ENCODE measurements around the gene ACOT7.

The ACOT7 gene

GRCh38 chr1:6294080-6294889 is 99.3 kb downstream of the ACOT7 start:
- no peak for DNase-seq (ENCODE audit: extremely low read depth, low read depth)
- no peak for TF ChIP-seq CTCF (IDR thresholded peaks at IDR 0.05; ENCODE audit: low read depth, low read length)

- no peak for TF ChIP-seq CTCF (IDR thresholded peaks at IDR 0.05; ENCODE audit: low read depth, low read length)
- no peak for DNase-seq (ENCODE audit: extremely low read depth, low read depth)
Observed at GRCh38 chr1:6292102-6292501, 101.5 kb downstream of the ACOT7 start.

- TF ChIP-seq CTCF (IDR thresholded peaks at IDR 0.05; ENCODE audit: low read depth, low read length) = no peak
Observed at GRCh38 chr1:6288665-6289064, 104.9 kb downstream of the ACOT7 start.

GRCh38 chr1:6288026-6288425 is 105.5 kb downstream of the ACOT7 start:
- DNase-seq (ENCODE audit: extremely low read depth, low read depth) = no peak
- no peak for TF ChIP-seq CTCF (IDR thresholded peaks at IDR 0.05; ENCODE audit: low read depth, low read length)

More at GRCh38 chr1:6288665-6289064, 104.9 kb downstream of the ACOT7 start:
- no peak for DNase-seq (ENCODE audit: extremely low read depth, low read depth)

- no peak for TF ChIP-seq CTCF (IDR thresholded peaks at IDR 0.05; ENCODE audit: low read depth, low read length)
- no peak for DNase-seq (ENCODE audit: extremely low read depth, low read depth)
Observed at GRCh38 chr1:6287431-6287886, 106.1 kb downstream of the ACOT7 start.

- TF ChIP-seq CTCF (IDR thresholded peaks at IDR 0.05; ENCODE audit: low read depth, low read length) = no peak
- DNase-seq (ENCODE audit: extremely low read depth, low read depth) = no peak
Observed at GRCh38 chr1:6287029-6287428, 106.5 kb downstream of the ACOT7 start.

GRCh38 chr1:6286266-6286665 is 107.3 kb downstream of the ACOT7 start:
- no peak for TF ChIP-seq CTCF (IDR thresholded peaks at IDR 0.05; ENCODE audit: low read depth, low read length)
- no peak for DNase-seq (ENCODE audit: extremely low read depth, low read depth)
